ENCODE data around the gene CDH9.

Gene CDH9

GRCh38 chr5:26894719-26895263 lies 143.6 kb downstream of the CDH9 start:
- H3K36me3 ChIP-seq (ENCODE audit: control insufficient read depth, low read length): no peaks in the 10 kb centered on the region
- H3K9me2 ChIP-seq (replicated peaks; ENCODE audit: control insufficient read depth, low read length): no peaks in the 10 kb centered on the region
- no peak for TF ChIP-seq EZH2phosphoT487 (IDR thresholded peaks at IDR 0.05; ENCODE audit: borderline replicate concordance, low read length)
- TF ChIP-seq CTCF (IDR thresholded peaks at IDR 0.05; ENCODE audit: low read depth, low read length, poor library complexity, severe bottlenecking): no peak
- no peaks in the 10 kb centered on the region for H4K20me1 ChIP-seq (ENCODE audit: control insufficient read depth, insufficient read depth, low read depth, low read length)
- no peaks in the 10 kb centered on the region for H3K4me1 ChIP-seq (ENCODE audit: control insufficient read depth, low read length)
- no peak overlapping the region for H3K4me2 ChIP-seq (ENCODE audit: low read length)
- peaks cover 3% of the 10 kb centered on the region; the same call in 1 of the 2 replicates for H3K9me3 ChIP-seq (ENCODE audit: control insufficient read depth, insufficient read depth, low read length)
- H3K27me3 ChIP-seq (ENCODE audit: control insufficient read depth, low read length): no peaks in the 10 kb centered on the region
- no peaks in the 10 kb centered on the region for H3F3A ChIP-seq (ENCODE audit: control insufficient read depth, insufficient read depth)
- H3K4me3 ChIP-seq (ENCODE audit: low read length): no peak overlapping the region
- no peaks in the 10 kb centered on the region for H3K79me2 ChIP-seq (ENCODE audit: control insufficient read depth, low read length)
- H3K27ac ChIP-seq (ENCODE audit: low read depth, low read length): no peak overlapping the region

GRCh38 chr5:26893078-26893477 lies 145.3 kb downstream of the CDH9 start:
- Histone ChIP-seq H3K4me3 (ENCODE audit: low read length) (no peak overlapping the region), H3K79me2 (ENCODE audit: control insufficient read depth, low read length) (no peaks in the 10 kb centered on the region), H3K27me3 (ENCODE audit: control insufficient read depth, low read length) (no peaks in the 10 kb centered on the region), H3K4me2 (ENCODE audit: low read length) (no peak overlapping the region), H3K36me3 (ENCODE audit: control insufficient read depth, low read length) (no peaks in the 10 kb centered on the region), H3K4me1 (ENCODE audit: control insufficient read depth, low read length) (no peaks in the 10 kb centered on the region), H3K9me2 (replicated peaks; ENCODE audit: control insufficient read depth, low read length) (no peaks in the 10 kb centered on the region), H3K9me3 (ENCODE audit: control insufficient read depth, insufficient read depth, low read length) (peaks cover 3% of the 10 kb centered on the region; the same call in 1 of the 2 replicates), H3F3A (ENCODE audit: control insufficient read depth, insufficient read depth) (no peaks in the 10 kb centered on the region), H3K27ac (ENCODE audit: low read depth, low read length) (no peak overlapping the region), H4K20me1 (ENCODE audit: control insufficient read depth, insufficient read depth, low read depth, low read length) (no peaks in the 10 kb centered on the region)
- TF ChIP-seq EZH2phosphoT487 (IDR thresholded peaks at IDR 0.05; ENCODE audit: borderline replicate concordance, low read length) (no peak), CTCF (IDR thresholded peaks at IDR 0.05; ENCODE audit: low read depth, low read length, poor library complexity, severe bottlenecking) (no peak)

GRCh38 chr5:26889815-26890214 lies 148.6 kb downstream of the CDH9 start:
- TF ChIP-seq EZH2phosphoT487 (IDR thresholded peaks at IDR 0.05; ENCODE audit: borderline replicate concordance, low read length): no peak
- TF ChIP-seq CTCF (IDR thresholded peaks at IDR 0.05; ENCODE audit: low read depth, low read length, poor library complexity, severe bottlenecking): no peak
- Histone ChIP-seq H3K4me2 (ENCODE audit: low read length) (no peak overlapping the region), H3K27me3 (ENCODE audit: control insufficient read depth, low read length) (no peaks in the 10 kb centered on the region), H3K27ac (ENCODE audit: low read depth, low read length) (no peak overlapping the region), H3K9me3 (ENCODE audit: control insufficient read depth, insufficient read depth, low read length) (peaks cover 3% of the 10 kb centered on the region; the same call in 1 of the 2 replicates), H3K79me2 (ENCODE audit: control insufficient read depth, low read length) (no peaks in the 10 kb centered on the region), H3K36me3 (ENCODE audit: control insufficient read depth, low read length) (no peaks in the 10 kb centered on the region), H3K9me2 (replicated peaks; ENCODE audit: control insufficient read depth, low read length) (no peaks in the 10 kb centered on the region), H3K4me1 (ENCODE audit: control insufficient read depth, low read length) (no peaks in the 10 kb centered on the region), H3F3A (ENCODE audit: control insufficient read depth, insufficient read depth) (no peaks in the 10 kb centered on the region), H4K20me1 (ENCODE audit: control insufficient read depth, insufficient read depth, low read depth, low read length) (no peaks in the 10 kb centered on the region), H3K4me3 (ENCODE audit: low read length) (no peak overlapping the region)

All from DOHH2 (cell line).